ENCODE measurements around the gene AGPS.
A peak's percentile ranks its signal among the peaks of the same experiment; 100 is the strongest.

AGPS gene

GRCh38 chr2:177460973-177461585 lies 68.5 kb downstream of the AGPS start:
- Histone ChIP-seq H3K9me3 (no peaks in the 10 kb centered on the region), H3K4me3 (ENCODE audit: low read depth, low read length) (no peak overlapping the region), H3K36me3 (no peaks in the 10 kb centered on the region), H3K27me3 (no peaks in the 10 kb centered on the region), H3K4me1 (no peaks in the 10 kb centered on the region)
- DNase-seq, result peak; percentile 4
- no peak for TF ChIP-seq CTCF (IDR thresholded peaks at IDR 0.05; ENCODE audit: low read depth, low read length)

- Histone ChIP-seq H3K27me3 (no peaks in the 10 kb centered on the region), H3K9me3 (no peaks in the 10 kb centered on the region), H3K4me1 (no peaks in the 10 kb centered on the region), H3K36me3 (no peaks in the 10 kb centered on the region), H3K4me3 (ENCODE audit: low read depth, low read length) (no peak overlapping the region)
- TF ChIP-seq CTCF (IDR thresholded peaks at IDR 0.05; ENCODE audit: low read depth, low read length), result no peak
- no peak for DNase-seq
Measured at GRCh38 chr2:177464549-177464948, 72.0 kb downstream of the AGPS start.

- Histone ChIP-seq H3K36me3 (no peaks in the 10 kb centered on the region), H3K27me3 (no peaks in the 10 kb centered on the region), H3K4me3 (ENCODE audit: low read depth, low read length) (no peak overlapping the region), H3K4me1 (no peaks in the 10 kb centered on the region), H3K9me3 (no peaks in the 10 kb centered on the region)
- TF ChIP-seq CTCF (IDR thresholded peaks at IDR 0.05; ENCODE audit: low read depth, low read length), result no peak
- peak; percentile 3 for DNase-seq
Measured at GRCh38 chr2:177465400-177466138, 73.0 kb downstream of the AGPS start.

GRCh38 chr2:177466337-177467195 lies 74.0 kb downstream of the AGPS start:
- no peak for TF ChIP-seq CTCF (IDR thresholded peaks at IDR 0.05; ENCODE audit: low read depth, low read length)
- no peaks in the 10 kb centered on the region for H3K27me3 ChIP-seq
- no peaks in the 10 kb centered on the region for H3K9me3 ChIP-seq
- no peaks in the 10 kb centered on the region for H3K36me3 ChIP-seq
- H3K4me3 ChIP-seq (ENCODE audit: low read depth, low read length), result no peak overlapping the region
- peak; percentile 20 for DNase-seq
- no peaks in the 10 kb centered on the region for H3K4me1 ChIP-seq

GRCh38 chr2:177467646-177468045 lies 75.1 kb downstream of the AGPS start:
- H3K9me3 ChIP-seq, result no peaks in the 10 kb centered on the region
- no peaks in the 10 kb centered on the region for H3K4me1 ChIP-seq
- H3K4me3 ChIP-seq (ENCODE audit: low read depth, low read length), result no peak overlapping the region
- H3K27me3 ChIP-seq, result no peaks in the 10 kb centered on the region
- DNase-seq, result no peak
- no peak for TF ChIP-seq CTCF (IDR thresholded peaks at IDR 0.05; ENCODE audit: low read depth, low read length)
- H3K36me3 ChIP-seq, result no peaks in the 10 kb centered on the region

Measured in BE2C (cell line).